GM12891 (cell line): ENCODE results near the gene ZMYND12.

Source experiments
- DNase-seq: peaks from one replicate; pipeline ENCODE4 v3.0.0; 2011; ENCODE audit warnings: low spot score; ENCODE audit not compliant: insufficient read length
- FAIRE-seq: peaks from 2 replicates; lab custom pipeline; 2011; peaks lifted over from hg19 to GRCh38; lab: Jason Lieb, UNC
- PAX5 ChIP-seq: IDR thresholded peaks from 2 replicates; pipeline ENCODE4 v1.6.1; 2011; ENCODE audit warnings: low read length, moderate library complexity, mild to moderate bottlenecking; ENCODE audit not compliant: insufficient read depth, severe bottlenecking
- POLR2A ChIP-seq: IDR thresholded peaks from 2 replicates; pipeline ENCODE4 v1.6.1; 2011; ENCODE audit warnings: low read depth, low read length, control low read depth
- POLR2AphosphoS5 ChIP-seq: IDR thresholded peaks from 2 replicates; pipeline ENCODE4 v1.6.1; 2011; ENCODE audit warnings: low read depth, low read length, control low read depth
- POU2F2 ChIP-seq: IDR thresholded peaks from 2 replicates; pipeline ENCODE4 v1.6.1; 2011; ENCODE audit warnings: low read depth, mild to moderate bottlenecking, control low read depth, low read length, moderate library complexity
- SPI1 ChIP-seq: IDR thresholded peaks from 2 replicates; pipeline ENCODE4 v1.6.1; 2011; ENCODE audit warnings: low read depth, low read length, control low read depth
- TAF1 ChIP-seq: IDR thresholded peaks from 2 replicates; pipeline ENCODE4 v1.6.1; 2011; ENCODE audit warnings: low read depth, low read length, control low read depth

The ZMYND12 gene

DNA sequence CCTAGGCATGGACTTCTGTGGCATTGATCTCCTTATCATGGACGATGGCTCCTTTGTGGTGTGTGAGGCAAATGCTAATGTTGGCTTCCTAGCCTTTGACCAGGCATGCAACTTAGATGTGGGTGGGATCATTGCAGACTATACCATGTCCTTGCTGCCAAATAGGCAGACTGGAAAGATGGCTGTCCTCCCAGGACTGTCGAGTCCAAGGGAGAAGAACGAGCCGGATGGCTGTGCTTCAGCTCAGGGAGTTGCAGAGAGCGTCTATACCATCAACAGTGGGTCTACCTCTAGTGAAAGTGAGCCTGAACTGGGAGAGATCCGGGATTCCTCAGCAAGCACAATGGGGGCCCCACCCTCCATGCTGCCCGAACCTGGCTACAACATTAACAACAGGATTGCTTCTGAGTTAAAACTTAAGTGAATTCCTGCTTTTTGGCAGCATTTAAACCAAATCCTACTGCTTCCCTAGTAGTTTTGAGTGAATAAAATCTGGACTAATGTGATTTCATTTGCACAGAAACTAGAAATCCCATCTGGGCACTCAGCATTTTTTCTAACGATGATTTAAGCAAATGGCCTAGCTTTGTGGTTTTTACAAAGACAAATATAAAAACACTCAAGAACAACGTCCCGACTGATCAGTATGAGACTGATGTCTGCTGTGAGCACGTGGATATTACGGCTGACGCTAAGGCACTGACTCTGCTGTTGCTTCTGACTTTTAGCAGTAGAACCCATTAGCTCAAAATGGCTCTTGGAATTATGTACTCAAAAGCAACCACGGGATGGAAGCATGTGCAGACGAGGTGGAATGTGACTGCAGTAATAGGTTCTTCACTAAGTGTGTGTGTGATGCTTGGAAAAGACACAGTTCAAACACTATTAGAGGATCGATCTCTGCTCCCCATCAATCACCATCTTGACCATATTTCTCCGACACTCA is 41.0 kb downstream of the ZMYND12 start:
- DNase-seq, result no peak
- FAIRE-seq, result no peak
- TF ChIP-seq POLR2A, result no peak

DNA sequence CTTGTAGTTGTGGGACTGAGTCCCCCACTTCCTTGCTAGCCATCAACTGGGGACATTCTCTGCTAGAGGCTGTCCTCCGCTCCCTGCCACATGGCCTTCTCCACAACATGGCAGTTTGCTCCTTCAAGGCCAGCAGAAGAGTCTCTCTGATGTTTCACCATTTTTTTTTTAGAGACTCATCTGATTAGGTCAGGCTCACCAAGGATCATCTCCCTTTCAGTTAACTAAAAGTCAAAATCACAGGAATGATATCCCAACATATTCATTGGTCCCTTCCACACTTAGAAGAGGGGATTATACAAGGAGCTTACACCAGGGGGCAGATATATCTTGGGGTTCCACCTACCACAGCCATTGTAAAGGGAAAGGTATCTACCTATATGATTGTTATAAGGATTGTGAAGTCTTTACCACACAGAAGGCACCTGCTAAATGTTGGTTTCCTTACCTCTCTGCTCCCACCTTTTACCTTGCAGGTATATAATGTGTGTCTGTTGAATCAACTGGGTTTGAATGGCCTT is 51.9 kb downstream of the ZMYND12 start:
- DNase-seq (no peak), FAIRE-seq (no peak)
- TF ChIP-seq POU2F2 (no peak), SPI1 (no peak), TAF1 (no peak), POLR2AphosphoS5 (no peak), POLR2A (no peak), PAX5 (no peak)

DNA sequence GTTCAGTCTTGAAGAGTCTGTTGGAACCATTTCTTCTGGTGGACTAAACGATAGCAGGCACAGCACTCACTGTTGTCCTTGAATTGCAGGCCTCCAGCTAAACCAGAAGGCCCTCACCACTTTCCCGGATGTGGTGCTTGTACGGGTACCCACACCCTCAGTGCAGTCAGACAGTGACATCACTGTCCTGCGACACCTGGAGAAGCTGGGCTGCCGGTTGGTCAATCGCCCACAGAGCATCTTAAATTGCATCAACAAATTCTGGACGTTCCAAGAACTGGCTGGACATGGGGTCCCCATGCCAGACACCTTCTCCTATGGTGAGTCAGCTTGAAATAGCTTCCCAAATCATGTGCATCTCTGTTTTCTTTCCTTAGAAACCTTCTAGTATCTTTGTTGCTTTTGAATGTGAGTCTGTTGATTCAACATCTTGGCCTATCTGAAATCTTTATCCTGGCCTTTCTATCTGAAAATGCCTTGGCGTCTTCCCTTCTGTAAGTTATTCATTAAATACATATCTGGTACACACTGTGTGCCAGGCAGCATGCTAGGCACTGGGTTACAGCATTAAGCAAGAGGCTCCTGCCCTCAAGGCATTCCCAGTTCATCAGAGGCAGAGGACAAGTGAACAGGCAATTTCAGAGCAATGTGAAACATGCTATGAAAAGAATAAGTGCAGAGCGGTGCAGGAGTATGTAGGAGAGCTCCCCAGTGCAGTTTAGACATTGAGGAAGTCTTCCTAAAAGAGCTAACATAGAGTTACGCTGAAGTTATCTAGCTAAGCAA is 56.3 kb downstream of the ZMYND12 start:
- FAIRE-seq (no peak), DNase-seq (no peak)
- TF ChIP-seq TAF1 (no peak), PAX5 (no peak), POU2F2 (no peak), POLR2A (no peak), SPI1 (no peak)

DNA sequence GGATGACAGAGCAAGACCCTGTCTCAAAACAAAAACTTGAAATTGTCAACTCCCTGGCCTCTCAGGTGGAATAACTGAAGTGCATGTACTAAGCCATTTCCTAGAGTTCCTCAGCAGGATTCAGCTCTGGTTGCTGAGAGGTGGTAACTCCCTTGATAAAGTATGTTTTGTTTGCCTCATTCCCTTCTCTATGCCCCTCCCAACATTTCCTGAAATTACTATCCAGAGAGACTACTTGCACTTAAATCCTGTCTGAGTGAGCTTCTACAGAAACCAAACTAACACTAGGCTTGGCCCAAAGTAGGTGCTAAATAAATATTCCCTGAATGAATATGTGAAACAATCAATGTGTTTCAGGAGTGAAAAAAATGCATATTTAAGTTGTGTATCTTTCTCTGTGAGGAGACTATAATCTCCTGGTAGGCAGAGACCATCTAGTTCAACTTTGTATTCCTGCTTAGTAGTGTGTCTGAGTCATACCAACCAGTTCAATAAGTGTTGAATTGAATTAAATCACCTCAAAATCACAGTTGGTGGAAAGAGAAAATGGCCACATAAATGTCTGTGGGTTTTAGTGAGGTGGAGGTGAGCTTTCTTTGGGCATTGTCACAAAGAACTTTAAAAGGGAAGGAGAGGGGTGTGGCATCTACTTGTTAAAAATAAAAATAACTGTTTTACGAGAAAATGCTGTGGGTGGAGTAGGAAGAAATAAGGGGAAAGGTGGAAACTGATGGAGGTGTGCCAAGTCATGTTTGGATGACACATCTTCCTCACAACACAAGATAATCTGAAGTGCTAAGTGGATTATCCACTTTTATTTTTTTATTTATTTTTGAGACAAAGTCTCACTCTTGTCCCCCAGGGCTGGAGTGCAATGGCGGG is 62.6 kb downstream of the ZMYND12 start:
- TF ChIP-seq POU2F2 (no peak), SPI1 (no peak), TAF1 (no peak), POLR2A (no peak), POLR2AphosphoS5 (no peak), PAX5 (no peak)
- FAIRE-seq, result no peak
- DNase-seq, result no peak

DNA sequence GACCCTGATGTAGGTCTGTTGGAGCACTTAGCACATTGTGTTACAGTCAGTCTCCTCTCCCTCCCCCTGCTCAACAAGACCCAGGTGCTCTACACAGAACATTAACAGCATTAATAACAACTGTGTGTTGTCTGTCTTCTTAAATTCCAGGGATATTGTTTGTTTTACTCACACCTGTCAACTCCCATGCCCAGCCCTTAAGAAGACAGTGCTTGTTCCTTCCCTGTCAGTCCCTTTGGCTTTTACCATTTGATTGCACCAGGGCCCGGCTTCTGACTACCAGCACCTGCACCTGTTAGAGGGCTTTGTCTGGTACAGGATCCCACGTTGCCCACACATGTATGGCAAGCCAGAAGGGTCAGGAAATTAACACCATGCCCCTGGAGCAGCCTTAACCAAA is 63.6 kb downstream of the ZMYND12 start:
- DNase-seq, result no peak

DNA sequence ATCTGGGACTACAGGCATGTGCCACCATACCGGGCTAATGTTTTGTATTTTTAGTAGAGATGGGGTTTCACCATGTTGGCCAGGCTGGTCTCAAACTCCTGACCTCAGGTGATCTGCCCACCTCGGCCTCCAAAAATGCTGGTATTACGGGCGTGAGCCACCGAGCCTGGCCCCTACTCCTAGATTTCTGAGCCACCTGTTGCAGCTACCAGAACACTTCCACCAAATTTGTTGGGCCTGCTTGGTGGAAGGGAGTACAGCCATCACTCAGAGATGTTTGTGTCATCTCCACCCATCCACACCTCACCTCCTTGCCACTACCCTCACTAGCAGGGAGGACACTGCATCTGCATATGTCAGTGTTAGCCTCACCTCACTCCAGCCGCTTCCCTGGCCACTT is 69.8 kb downstream of the ZMYND12 start:
- FAIRE-seq (no peak), DNase-seq (no peak)
- TF ChIP-seq POU2F2, result no peak
- no peak for TF ChIP-seq PAX5
- TF ChIP-seq SPI1, result no peak
- TF ChIP-seq POLR2A, result no peak
- TF ChIP-seq TAF1, result no peak
- TF ChIP-seq POLR2AphosphoS5, result no peak

More for the DNA sequence above, 63.6 kb downstream of the ZMYND12 start:
- TF ChIP-seq TAF1 (no peak), SPI1 (no peak), POU2F2 (no peak), PAX5 (no peak)
- no peak for FAIRE-seq

DNA sequence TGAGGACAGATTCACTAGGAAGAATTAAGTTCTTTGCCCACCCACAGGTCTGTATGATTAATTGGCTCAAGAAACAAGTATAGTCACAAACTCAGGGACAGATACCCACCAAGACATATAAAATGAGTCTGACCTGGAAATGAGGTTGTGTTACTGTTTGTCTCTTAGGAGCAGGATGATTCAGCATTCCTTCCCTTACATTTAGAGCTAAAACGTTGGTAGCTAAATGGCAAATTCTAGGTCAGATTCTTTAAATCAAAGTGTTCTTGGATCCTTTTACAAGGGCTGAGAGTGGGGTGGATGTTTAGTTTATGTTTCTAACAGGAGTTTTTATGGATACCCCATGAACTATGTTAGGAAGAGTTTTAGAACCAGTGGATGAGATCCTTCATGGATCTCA is 70.5 kb downstream of the ZMYND12 start:
- TF ChIP-seq TAF1 (no peak), POLR2AphosphoS5 (no peak), SPI1 (no peak), PAX5 (no peak), POLR2A (no peak), POU2F2 (no peak)
- no peak for DNase-seq

DNA sequence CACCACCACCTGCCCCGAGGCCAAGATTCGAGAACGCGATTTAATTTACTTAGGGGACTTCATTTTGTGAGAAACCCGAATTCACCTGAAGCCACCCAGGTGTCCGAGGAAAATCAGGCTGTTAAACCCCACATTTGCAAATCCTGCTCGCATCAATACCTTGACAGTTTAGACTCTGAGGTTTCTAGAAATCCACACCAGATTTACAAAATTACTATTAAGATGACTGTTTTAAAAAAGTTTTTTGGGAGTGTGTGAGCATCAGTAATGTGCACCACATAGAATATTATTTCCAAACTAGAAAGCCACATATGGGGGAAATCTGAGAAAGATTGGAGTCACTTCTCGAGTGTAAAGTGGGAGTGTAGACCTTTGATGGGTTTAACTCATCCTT is 74.5 kb downstream of the ZMYND12 start:
- TF ChIP-seq POU2F2 (no peak), TAF1 (no peak), POLR2A (no peak), PAX5 (no peak)
- FAIRE-seq, result no peak
- DNase-seq, result no peak

More for the DNA sequence above, 70.5 kb downstream of the ZMYND12 start:
- FAIRE-seq, result no peak

DNA sequence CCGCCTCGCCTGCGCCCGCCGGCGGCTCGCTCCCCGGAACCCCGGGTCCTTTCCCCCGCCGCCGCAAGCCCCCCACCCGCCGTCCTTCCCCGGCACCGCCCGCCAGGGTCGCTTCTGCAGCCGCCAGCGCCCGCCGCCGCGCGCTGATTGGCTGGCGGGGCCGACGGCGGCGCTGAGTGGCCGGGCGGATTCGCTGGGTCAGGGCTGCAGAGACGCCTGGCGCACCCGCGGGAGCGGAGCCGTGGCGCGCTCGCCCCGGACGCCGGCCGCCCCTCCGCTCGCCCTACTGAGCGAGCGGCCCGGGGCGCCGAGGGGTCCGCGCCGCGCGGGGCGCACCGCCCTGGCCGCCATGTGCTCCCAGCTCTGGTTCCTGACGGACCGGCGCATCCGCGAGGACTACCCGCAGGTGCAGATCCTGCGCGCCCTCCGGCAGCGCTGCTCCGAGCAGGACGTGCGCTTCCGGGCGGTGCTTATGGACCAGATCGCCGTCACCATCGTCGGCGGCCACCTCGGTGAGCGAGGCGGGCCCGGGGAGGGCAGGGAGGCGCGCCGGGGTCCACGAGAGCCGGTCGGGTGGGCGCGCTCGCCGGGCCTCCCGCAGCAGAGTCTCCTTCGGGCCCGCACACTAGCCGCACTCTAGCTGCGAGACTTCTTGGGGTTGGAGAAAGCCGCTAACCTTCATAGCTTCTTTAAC is 75.1 kb downstream of the ZMYND12 start, which contains the start of gene RIMKLA:
Gene RIMKLA (plus strand): TSS at position 207 of the 694 bp plus-strand sequence. CDS start 143 bp downstream, at position 350.
- TF ChIP-seq SPI1, result no peak
- no peak for TF ChIP-seq POLR2A
- no peak for TF ChIP-seq POLR2AphosphoS5
- no peak for TF ChIP-seq PAX5
- no peak for TF ChIP-seq TAF1
- TF ChIP-seq POU2F2, result no peak
- FAIRE-seq (peak; percentile 94), DNase-seq (peak; percentile 80)
